HL-60 (cell line): ENCODE measurements around the gene TSPAN8.

Experiments used
- DNase-seq, 2 experiments: peaks; one replicate each; pipeline ENCODE4 v3.0.0-alpha.2; 2010 to 2020; ENCODE audit warnings: low read depth in 1 of 2, low spot score in 1 of 2
- H3K27ac ChIP-seq: fragments of 250-450 bp; sonication (Bioruptor Pico); replicated peaks from 2 replicates; pipeline ENCODE4 v1.5.1; 2020; ENCODE audit warnings: mild to moderate bottlenecking, moderate library complexity
- H3K27me3 ChIP-seq: fragments of 250-450 bp; sonication (Bioruptor Pico); 2 replicates; pipeline ENCODE4 v1.5.1; 2021; ENCODE audit warnings: mild to moderate bottlenecking, moderate library complexity; ENCODE audit not compliant: insufficient read depth, poor library complexity, severe bottlenecking
- H3K4me3 ChIP-seq: replicated peaks from 2 replicates; pipeline ENCODE4 v1.5.1; 2011; ENCODE audit warnings: mild to moderate bottlenecking, control low read depth, low read length; ENCODE audit not compliant: insufficient read depth
- CTCF ChIP-seq: IDR thresholded peaks from one replicate; pipeline ENCODE4 v1.5.1; 2011; ENCODE audit warnings: low read length, control low read depth, inconsistent platforms; ENCODE audit not compliant: insufficient read depth
- GABPA ChIP-seq: IDR thresholded peaks from 2 replicates; pipeline ENCODE4 v1.6.1; 2012; ENCODE audit warnings: low read depth
- POLR2AphosphoS5 ChIP-seq: IDR thresholded peaks from 2 replicates; pipeline ENCODE4 v1.6.1; 2012; ENCODE audit warnings: low read depth
- REST ChIP-seq: IDR thresholded peaks from 2 replicates; pipeline ENCODE4 v1.6.1; 2012; ENCODE audit warnings: low read depth; ENCODE audit not compliant: insufficient replicate concordance
- SPI1 ChIP-seq: IDR thresholded peaks from 2 replicates; pipeline ENCODE4 v1.6.1; 2012; ENCODE audit warnings: low read depth, mild to moderate bottlenecking, borderline replicate concordance

The TSPAN8 gene

GRCh38 chr12:71178162-71178561, 20.4 kb upstream of the TSPAN8 start:
- no peak for DNase-seq
- Histone ChIP-seq H3K27me3 (no peaks in the 10 kb centered on the region), H3K27ac (no peak overlapping the region), H3K4me3 (no peak overlapping the region)
- TF ChIP-seq REST, result no peak

- TF ChIP-seq SPI1 (no peak), POLR2AphosphoS5 (no peak), REST (no peak), GABPA (no peak)
- Histone ChIP-seq H3K27me3 (no peaks in the 10 kb centered on the region), H3K27ac (no peak overlapping the region), H3K4me3 (no peak overlapping the region)
- DNase-seq, result no peak
Observed at GRCh38 chr12:71174825-71175224, 17.0 kb upstream of the TSPAN8 start.

GRCh38 chr12:71174146-71174545, 16.3 kb upstream of the TSPAN8 start:
- Histone ChIP-seq H3K27ac (no peak overlapping the region), H3K4me3 (no peak overlapping the region), H3K27me3 (no peaks in the 10 kb centered on the region)
- TF ChIP-seq GABPA (no peak), SPI1 (no peak), CTCF (no peak), REST (no peak), POLR2AphosphoS5 (no peak)
- no peak for DNase-seq

- Histone ChIP-seq H3K4me3 (no peak overlapping the region), H3K27ac (no peak overlapping the region), H3K27me3 (no peaks in the 10 kb centered on the region)
- no peak for DNase-seq
- TF ChIP-seq CTCF, result no peak
- TF ChIP-seq REST, result no peak
- TF ChIP-seq GABPA, result no peak
- TF ChIP-seq POLR2AphosphoS5, result no peak
- TF ChIP-seq SPI1, result no peak
Observed at GRCh38 chr12:71170456-71170855, 12.7 kb upstream of the TSPAN8 start.
